GM18907 (cell line): ENCODE results near the gene NPHS1.
"Not testable (repeated sequence)": the region's sequence is repeated elsewhere in the genome, so short reads cannot be mapped to it uniquely, and the experiment has no call there.

Experiments used
- ATAC-seq: cut with Tn5 transposase; IDR thresholded peaks from one replicate; pipeline ENCODE4 v1.9.1; 2021; ENCODE audit warnings: mild to moderate bottlenecking, moderate library complexity; ENCODE audit not compliant: unreplicated experiment

Gene NPHS1

GRCh38 chr19:35852029-35852780, at the start of gene NPHS1:
TSS of gene NPHS1 (minus strand) at chr19:35852504. CDS start at chr19:35851837, 667 bp downstream.
- ATAC-seq: no peak

DNA sequence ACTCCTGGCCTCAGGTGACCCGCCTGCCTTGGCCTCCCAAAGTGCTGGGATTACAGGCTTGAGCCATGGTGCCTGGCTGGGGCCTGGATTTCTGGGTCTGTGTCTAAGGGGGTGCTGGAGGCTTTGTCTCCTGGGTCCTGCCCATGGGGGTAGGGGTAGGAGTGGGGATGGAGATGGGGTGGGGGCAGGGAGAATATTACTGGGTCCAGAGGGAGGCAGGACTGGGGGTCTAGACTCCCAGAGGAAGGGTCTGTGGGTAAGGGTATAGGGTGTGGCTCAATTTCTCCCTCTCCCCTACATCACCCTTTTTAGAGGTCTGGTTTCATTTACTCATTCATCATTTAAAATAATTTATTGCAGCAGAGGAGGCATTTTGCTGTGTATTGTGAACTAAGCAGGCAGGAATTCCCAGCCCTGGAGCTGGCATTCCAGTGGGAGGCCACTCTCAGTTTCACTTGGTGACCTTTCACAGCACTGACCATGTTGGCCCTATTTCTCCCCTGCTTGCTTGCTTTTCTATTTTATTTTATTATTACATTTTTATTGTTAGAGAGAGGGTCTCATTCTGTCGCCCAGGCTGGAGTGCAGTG, 48.8 kb upstream of the NPHS1 start:
- no peak for ATAC-seq

GRCh38 chr19:35899547-35900214, 47.4 kb upstream of the NPHS1 start:
- ATAC-seq: peak; percentile 45

GRCh38 chr19:35898499-35898809, 46.1 kb upstream of the NPHS1 start:
- ATAC-seq: no peak

GRCh38 chr19:35897706-35898451, 45.6 kb upstream of the NPHS1 start:
- ATAC-seq: no peak

GRCh38 chr19:35896643-35897040, 44.3 kb upstream of the NPHS1 start:
- no peak for ATAC-seq

DNA sequence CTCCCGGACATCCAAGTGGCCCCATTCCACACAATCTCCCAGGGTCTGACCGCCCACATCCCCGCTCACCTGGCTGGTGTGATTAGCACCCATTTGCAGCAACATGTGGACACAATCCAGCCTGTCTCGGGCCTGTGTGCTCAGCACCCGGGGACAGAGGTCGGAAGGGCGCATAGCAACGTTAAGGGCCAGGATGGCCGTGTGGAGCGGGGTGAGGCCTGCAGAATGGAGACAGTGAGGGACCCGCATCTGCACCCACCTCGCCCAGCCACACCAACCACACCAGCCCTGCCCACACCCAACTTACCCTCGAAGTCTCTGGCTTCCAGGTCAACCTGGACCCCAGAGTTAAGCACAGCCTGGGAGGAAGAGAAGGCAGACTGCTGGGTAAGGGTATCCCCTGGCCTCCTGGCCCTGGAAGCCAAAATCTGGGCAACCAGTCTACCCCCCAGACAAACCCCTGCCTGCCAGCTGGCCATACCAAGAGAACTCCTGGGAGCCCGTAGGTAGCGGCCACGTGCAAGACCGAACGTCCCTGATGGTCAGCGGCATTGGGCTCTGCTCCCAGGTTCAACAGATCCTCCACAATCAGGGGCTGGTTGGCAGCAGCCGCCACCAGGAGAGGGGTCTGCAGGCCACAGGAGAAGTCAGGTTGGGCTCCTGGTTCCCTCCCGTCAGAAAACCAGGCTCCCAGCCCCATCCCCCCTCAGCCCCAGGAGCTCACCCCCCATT, 43.8 kb upstream of the NPHS1 start:
- no peak for ATAC-seq

DNA sequence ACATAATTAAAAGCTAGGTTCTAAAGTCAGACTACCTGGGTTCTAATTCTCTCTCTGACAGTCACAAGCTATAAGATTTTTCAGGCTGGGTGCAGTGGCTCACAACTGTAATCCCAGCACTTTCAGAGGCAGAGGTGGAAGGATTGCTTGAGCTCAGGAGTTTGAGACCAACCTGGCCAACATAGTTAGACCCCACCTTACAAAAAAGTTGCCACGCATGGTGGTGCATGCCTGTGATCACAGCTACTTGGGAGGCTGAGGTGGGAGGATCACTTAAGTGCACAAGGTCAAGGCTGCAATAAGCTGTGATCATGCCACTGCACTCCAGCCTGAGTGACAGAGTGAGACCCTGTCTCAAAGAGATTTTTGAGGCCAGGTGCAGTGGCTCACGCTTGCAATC, 42.0 kb upstream of the NPHS1 start:
- no peak for ATAC-seq

- ATAC-seq: not testable (repeated sequence)
Measured at GRCh38 chr19:35891819-35892218, 39.5 kb upstream of the NPHS1 start.

DNA sequence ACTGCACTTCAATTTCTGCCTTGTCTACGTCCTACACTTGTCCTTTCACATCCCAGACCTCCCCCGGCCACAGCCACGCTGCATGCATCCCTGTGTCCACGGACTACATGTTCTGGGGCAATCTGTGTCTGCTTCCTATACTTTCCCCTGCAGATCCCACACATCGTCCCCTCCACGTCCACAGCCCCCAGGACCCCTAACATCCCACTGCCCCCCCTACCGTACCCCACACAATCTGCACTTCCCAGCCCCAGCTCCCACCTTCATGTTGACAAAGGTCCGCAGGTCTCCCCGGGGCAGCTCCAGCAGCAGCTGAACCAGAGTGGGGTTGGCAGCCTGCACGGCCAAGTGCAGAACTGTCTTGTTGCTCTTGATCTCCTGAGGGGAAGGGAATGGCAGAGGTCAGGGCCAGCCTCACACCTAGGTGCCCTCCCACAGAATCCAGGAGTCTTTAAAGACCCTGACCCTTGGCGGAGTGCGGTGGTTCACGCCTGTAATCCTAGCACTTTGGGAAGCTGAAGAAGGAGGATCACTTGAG, 37.9 kb upstream of the NPHS1 start:
- no peak for ATAC-seq

DNA sequence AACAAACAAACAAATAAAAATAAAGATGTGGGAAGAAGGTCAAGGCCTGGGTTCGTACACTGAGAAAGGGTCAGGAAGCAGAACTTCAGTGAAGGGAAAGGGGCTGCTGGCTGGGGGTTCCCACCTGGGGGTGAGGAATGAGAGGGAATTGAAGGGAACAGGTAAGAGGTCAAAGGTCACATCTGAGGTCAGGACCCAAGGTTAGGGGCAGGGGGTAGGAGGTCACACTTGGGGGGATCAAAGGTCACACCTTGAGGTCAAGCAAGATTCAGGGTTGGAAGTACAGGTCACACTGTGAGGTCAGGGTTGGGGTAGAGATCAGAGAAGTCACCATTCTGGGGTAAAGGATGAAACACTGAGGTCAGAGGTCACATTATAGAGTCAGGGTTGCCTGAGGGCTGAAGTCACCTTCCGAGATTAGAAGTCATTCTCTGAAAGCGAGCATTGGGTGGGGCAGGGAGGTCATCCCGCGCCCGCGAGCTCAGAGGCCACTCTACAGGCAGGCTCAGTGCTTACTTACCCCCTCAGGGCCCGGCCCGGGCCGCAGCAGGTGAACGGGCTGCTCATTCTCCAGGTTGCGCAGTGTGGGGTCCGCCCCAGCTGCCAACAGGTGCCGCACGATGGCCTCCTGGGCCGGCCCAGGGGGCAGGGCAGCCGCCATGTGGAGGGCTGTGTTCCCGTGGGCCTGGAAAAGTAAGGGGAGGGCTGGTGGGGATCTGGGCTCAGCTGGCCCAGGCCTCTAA, 37.2 kb upstream of the NPHS1 start:
- no peak for ATAC-seq

GRCh38 chr19:35888398-35888797, 36.1 kb upstream of the NPHS1 start:
- no peak for ATAC-seq

- ATAC-seq: no peak
Measured at GRCh38 chr19:35887197-35887596, 34.9 kb upstream of the NPHS1 start.

DNA sequence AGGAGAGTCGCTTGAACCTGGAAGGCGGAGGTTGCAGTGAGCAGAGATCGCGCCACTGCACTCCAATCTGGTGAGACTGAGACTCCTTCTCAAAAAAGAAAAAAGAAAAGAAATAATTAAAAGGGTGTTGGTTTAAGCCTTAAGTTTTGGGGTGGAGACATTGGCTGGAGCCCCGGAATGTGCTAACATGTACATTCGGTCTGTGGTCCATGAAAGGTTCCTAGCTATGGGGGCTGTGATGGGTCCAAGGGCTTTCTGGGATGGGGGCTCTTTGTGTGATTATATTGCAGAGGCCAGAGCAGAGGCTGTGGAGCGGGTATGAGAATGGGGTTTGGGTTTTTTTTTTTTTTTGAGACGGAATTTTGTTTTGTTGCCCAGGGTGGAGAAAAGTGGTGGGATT, 33.6 kb upstream of the NPHS1 start:
- ATAC-seq: no peak

GRCh38 chr19:35885225-35885738, 33.0 kb upstream of the NPHS1 start:
- ATAC-seq: no peak

GRCh38 chr19:35883882-35884281, 31.6 kb upstream of the NPHS1 start:
- ATAC-seq: no peak

GRCh38 chr19:35882114-35882832, 30.0 kb upstream of the NPHS1 start:
- ATAC-seq: no peak

DNA sequence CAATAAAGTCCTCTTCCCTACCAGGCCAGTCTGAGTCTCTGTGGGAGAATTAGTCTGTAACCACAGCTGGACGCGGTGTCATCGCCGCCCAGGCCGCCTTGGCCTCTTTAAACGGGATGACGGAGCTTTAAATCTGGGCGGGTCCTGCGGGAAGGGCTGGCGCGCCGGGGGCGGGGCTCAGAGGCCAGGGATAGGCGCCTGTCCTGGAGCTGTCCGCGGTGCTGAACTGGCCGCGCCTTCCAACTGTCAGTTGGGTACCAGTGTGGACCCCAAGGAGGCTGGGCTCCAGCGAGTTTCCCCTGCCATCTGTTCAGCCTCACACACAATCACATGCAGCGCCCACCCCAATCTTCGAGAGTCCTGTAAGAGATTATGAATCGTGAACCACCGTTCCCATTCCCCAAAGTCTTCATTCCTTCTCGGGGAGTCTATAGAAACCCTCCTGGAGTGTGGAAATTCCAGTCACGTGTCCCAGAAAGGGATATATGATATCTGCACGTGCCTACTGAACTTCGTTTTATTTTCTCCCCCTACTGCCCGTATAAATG, 27.5 kb upstream of the NPHS1 start:
- no peak for ATAC-seq

DNA sequence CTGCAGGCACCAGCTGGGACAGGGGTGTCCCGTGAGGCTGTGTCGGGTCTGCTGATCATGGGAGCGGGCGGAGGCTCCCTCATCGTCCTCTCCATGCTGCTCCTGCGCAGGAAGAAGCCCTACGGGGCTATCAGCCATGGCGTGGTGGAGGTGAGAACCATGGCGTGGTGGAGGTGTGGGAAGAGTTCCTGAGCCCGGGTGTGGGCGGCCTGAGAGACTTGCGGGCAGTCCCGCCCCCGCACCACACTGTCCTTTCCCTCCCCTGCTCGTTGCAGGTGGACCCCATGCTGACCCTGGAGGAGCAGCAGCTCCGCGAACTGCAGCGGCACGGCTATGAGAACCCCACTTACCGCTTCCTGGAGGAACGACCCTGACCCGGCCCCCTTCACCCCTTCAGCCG, 26.8 kb upstream of the NPHS1 start:
- no peak for ATAC-seq
